BLaER1 (cell line): Measurements from ENCODE around the gene MDK.
"Not testable (repeated sequence)": the region's sequence is repeated elsewhere in the genome, so short reads cannot be mapped to it uniquely, and the experiment has no call there.

ENCODE experiments used
- H3K27ac ChIP-seq: shearing (Covaris generic); formaldehyde crosslinking; 2 replicates; pipeline ENCODE4 v1.8.1; 2022
- H3K27me3 ChIP-seq: shearing (Covaris generic); formaldehyde crosslinking; 2 replicates; pipeline ENCODE4 v1.8.1; 2022
- H3K36me3 ChIP-seq: shearing (Covaris generic); formaldehyde crosslinking; 2 replicates; pipeline ENCODE4 v1.8.1; 2022
- H3K4me1 ChIP-seq: shearing (Covaris generic); formaldehyde crosslinking; 2 replicates; pipeline ENCODE4 v1.8.1; 2022
- H3K4me2 ChIP-seq: shearing (Covaris generic); formaldehyde crosslinking; 2 replicates; pipeline ENCODE4 v1.8.1; 2022
- H3K4me3 ChIP-seq: shearing (Covaris generic); formaldehyde crosslinking; 2 replicates; pipeline ENCODE4 v1.8.1; 2022
- H3K9ac ChIP-seq: shearing (Covaris generic); formaldehyde crosslinking; 2 replicates; pipeline ENCODE4 v1.8.1; 2022
- H3K9me3 ChIP-seq: shearing (Covaris generic); formaldehyde crosslinking; 2 replicates; pipeline ENCODE4 v1.8.1; 2022
- H4K20me1 ChIP-seq: shearing (Covaris generic); formaldehyde crosslinking; 2 replicates; pipeline ENCODE4 v1.8.1; 2022
- Cebpa-rat ChIP-seq: shearing (Covaris generic); IDR thresholded peaks from 2 replicates; pipeline ENCODE4 v1.8.1; 2022

Gene MDK

DNA sequence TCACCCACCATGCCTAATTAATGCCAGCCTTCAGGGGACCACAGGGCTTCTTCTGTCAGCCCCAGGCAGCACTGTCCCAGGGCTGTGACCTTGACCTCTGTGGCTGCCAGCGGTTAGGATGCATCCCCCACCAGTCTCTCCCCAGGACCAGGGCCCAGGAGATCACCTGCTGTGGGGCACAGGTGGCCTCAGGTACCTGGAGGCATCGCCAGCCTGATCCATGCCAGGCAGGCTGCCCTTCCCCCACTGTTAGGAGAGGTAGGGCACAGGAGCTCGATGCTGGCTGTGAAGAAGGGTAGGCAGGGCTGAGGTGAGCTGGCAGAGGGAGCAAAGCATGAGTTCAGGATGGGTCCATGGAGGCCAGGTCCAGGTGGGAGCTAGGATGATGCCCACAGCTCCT, 16.7 kb upstream of the MDK start:
- H3K9ac ChIP-seq: peak overlapping the region; percentile 39
- peaks cover 95% of the 10 kb centered on the region for H3K4me1 ChIP-seq
- no peak for TF ChIP-seq Cebpa-rat
- peak overlapping the region; percentile 96 for H3K4me2 ChIP-seq
- peaks cover 73% of the 10 kb centered on the region for H4K20me1 ChIP-seq
- H3K36me3 ChIP-seq: peaks cover 49% of the 10 kb centered on the region
- H3K4me3 ChIP-seq: no peak overlapping the region
- H3K27me3 ChIP-seq: no peaks in the 10 kb centered on the region
- H3K27ac ChIP-seq: peak overlapping the region; percentile 44
- no peaks in the 10 kb centered on the region for H3K9me3 ChIP-seq

GRCh38 chr11:46366260-46366659, 15.2 kb upstream of the MDK start:
- Histone ChIP-seq H3K36me3 (peaks cover 64% of the 10 kb centered on the region), H3K4me1 (peaks cover 82% of the 10 kb centered on the region), H3K9ac (peak overlapping the region; percentile 39), H3K4me3 (no peak overlapping the region), H4K20me1 (peaks cover 75% of the 10 kb centered on the region), H3K4me2 (peak overlapping the region; percentile 96), H3K27ac (peak overlapping the region; percentile 44), H3K27me3 (no peaks in the 10 kb centered on the region), H3K9me3 (no peaks in the 10 kb centered on the region)
- no peak for TF ChIP-seq Cebpa-rat

GRCh38 chr11:46366661-46367161, 14.8 kb upstream of the MDK start:
- Histone ChIP-seq H3K4me3 (peak overlapping the region; percentile 47), H3K4me1 (peaks cover 81% of the 10 kb centered on the region), H3K4me2 (peak overlapping the region; percentile 96), H3K9me3 (no peaks in the 10 kb centered on the region), H3K9ac (peak overlapping the region; percentile 50), H3K27me3 (no peaks in the 10 kb centered on the region), H4K20me1 (peaks cover 75% of the 10 kb centered on the region), H3K36me3 (peaks cover 68% of the 10 kb centered on the region), H3K27ac (peak overlapping the region; percentile 44)
- TF ChIP-seq Cebpa-rat: no peak

- Histone ChIP-seq H3K36me3 (peaks cover 75% of the 10 kb centered on the region), H3K27ac (peak overlapping the region; percentile 44), H3K4me1 (peaks cover 74% of the 10 kb centered on the region), H3K4me2 (peak overlapping the region; percentile 96), H3K27me3 (no peaks in the 10 kb centered on the region), H4K20me1 (peaks cover 74% of the 10 kb centered on the region), H3K9ac (peak overlapping the region; percentile 50), H3K9me3 (no peaks in the 10 kb centered on the region), H3K4me3 (peak overlapping the region; percentile 47)
- no peak for TF ChIP-seq Cebpa-rat
These were observed 14.1 kb upstream of the MDK start for GRCh38 chr11:46367244-46367915.

GRCh38 chr11:46367916-46368267, 13.6 kb upstream of the MDK start:
- no peaks in the 10 kb centered on the region for H3K27me3 ChIP-seq
- peaks cover 69% of the 10 kb centered on the region for H3K4me1 ChIP-seq
- H3K27ac ChIP-seq: peak overlapping the region; percentile 44; the same call in 1 of the 2 replicates
- H3K36me3 ChIP-seq: peaks cover 80% of the 10 kb centered on the region
- peaks cover 71% of the 10 kb centered on the region for H4K20me1 ChIP-seq
- H3K4me3 ChIP-seq: peak overlapping the region; percentile 2; the same call in 1 of the 2 replicates
- peak overlapping the region; percentile 96 for H3K4me2 ChIP-seq
- TF ChIP-seq Cebpa-rat: no peak
- no peak overlapping the region; the same call in 1 of the 2 replicates for H3K9ac ChIP-seq
- no peaks in the 10 kb centered on the region for H3K9me3 ChIP-seq

- no peak for TF ChIP-seq Cebpa-rat
- Histone ChIP-seq H3K4me1 (peaks cover 52% of the 10 kb centered on the region), H4K20me1 (peaks cover 54% of the 10 kb centered on the region), H3K4me2 (no peak overlapping the region), H3K9ac (no peak overlapping the region), H3K27me3 (no peaks in the 10 kb centered on the region), H3K9me3 (no peaks in the 10 kb centered on the region), H3K27ac (no peak overlapping the region), H3K36me3 (peaks cover 81% of the 10 kb centered on the region), H3K4me3 (no peak overlapping the region)
These were observed 11.9 kb upstream of the MDK start for GRCh38 chr11:46369458-46370152.

DNA sequence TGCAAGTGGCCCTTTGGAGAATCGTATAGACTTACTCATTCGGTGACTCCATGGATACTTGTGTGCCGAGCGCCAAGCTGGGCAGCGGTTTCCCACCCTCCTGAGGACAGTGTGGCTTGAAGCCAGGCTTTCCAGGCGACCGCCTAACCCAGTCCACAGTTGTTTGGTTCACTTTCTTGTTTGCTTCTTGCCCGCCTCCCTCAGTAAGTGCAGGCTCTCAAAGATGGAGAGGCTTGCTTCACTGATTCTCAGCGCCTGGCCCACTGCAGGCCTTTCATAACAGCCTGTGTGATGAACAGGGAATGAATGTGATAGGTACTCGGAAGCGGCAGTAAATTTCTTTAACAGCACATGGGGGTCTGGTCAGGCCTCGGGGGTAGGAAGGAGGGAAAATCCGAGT, 11.2 kb upstream of the MDK start:
- H3K9ac ChIP-seq: no peak overlapping the region
- peaks cover 87% of the 10 kb centered on the region for H3K36me3 ChIP-seq

GRCh38 chr11:46371262-46371661, 10.2 kb upstream of the MDK start:
- peaks cover 51% of the 10 kb centered on the region for H4K20me1 ChIP-seq
- not testable (repeated sequence) for H3K9me3 ChIP-seq, H3K27ac ChIP-seq, H3K9ac ChIP-seq, H3K27me3 ChIP-seq, H3K4me3 ChIP-seq, H3K4me2 ChIP-seq
- peaks cover 36% of the 10 kb centered on the region for H3K4me1 ChIP-seq
- peaks cover 94% of the 10 kb centered on the region for H3K36me3 ChIP-seq

More for the DNA sequence above, 11.2 kb upstream of the MDK start:
- Histone ChIP-seq H3K4me1 (peaks cover 46% of the 10 kb centered on the region), H3K4me2 (no peak overlapping the region), H3K27me3 (no peaks in the 10 kb centered on the region), H3K27ac (no peak overlapping the region), H4K20me1 (peaks cover 53% of the 10 kb centered on the region), H3K9me3 (no peaks in the 10 kb centered on the region), H3K4me3 (no peak overlapping the region)
- no peak for TF ChIP-seq Cebpa-rat

DNA sequence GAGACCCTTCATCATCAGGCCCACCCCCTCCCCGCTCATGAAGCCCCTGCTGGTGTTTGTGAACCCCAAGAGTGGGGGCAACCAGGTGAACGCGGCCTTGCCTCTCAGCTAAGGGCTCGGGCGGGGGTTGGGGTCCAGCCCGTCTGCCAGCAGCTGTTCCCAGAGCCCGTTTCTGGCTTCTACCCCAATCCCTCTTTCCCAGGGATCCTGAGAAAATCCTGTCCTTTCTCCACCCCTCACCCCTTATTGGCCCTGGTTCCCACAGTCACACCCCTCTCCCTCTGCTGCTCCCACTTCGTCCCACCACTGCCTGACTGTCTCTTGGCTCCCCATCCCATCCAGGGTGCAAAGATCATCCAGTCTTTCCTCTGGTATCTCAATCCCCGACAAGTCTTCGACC, 9.4 kb upstream of the MDK start:
- peaks cover 94% of the 10 kb centered on the region for H3K36me3 ChIP-seq
- H3K27ac ChIP-seq: no peak overlapping the region
- peaks cover 27% of the 10 kb centered on the region for H3K4me1 ChIP-seq
- no peaks in the 10 kb centered on the region for H3K27me3 ChIP-seq
- 0 out of 2 replicates have a peak overlapping the region, but pooled peaks have one; percentile 24 for H3K9ac ChIP-seq
- no peaks in the 10 kb centered on the region for H3K9me3 ChIP-seq
- H3K4me3 ChIP-seq: no peak overlapping the region
- peaks cover 47% of the 10 kb centered on the region for H4K20me1 ChIP-seq
- no peak for TF ChIP-seq Cebpa-rat
- no peak overlapping the region for H3K4me2 ChIP-seq

- not testable (repeated sequence) for H3K27me3 ChIP-seq, H3K9me3 ChIP-seq, H3K9ac ChIP-seq, H3K4me2 ChIP-seq, H3K27ac ChIP-seq, H3K4me3 ChIP-seq
- peaks cover 98% of the 10 kb centered on the region for H3K36me3 ChIP-seq
- peaks cover 45% of the 10 kb centered on the region for H4K20me1 ChIP-seq
- H3K4me1 ChIP-seq: peaks cover 25% of the 10 kb centered on the region
These were observed 9.0 kb upstream of the MDK start for GRCh38 chr11:46372501-46372900.
